HEK293 (cell line): ENCODE data around the gene NXPH2.

Experiments
- CTCF ChIA-PET: fragments of 350-600 bp; formaldehyde crosslinking; extraction: SDS; loops from one replicate; lab custom pipeline; 2021; ENCODE audit warnings: antibody characterized with exemption; lab: Yijun Ruan, JAX
- POLR2A ChIA-PET: fragments of 300-600 bp; formaldehyde crosslinking; extraction: SDS; loops from one replicate; lab custom pipeline; 2020; ENCODE audit warnings: antibody characterized with exemption, inconsistent platforms; lab: Yijun Ruan, JAX
- H3K27ac ChIP-seq: fragments of 200-500 bp; sonication (Bioruptor generic); 2 replicates; pipeline ENCODE4 v1.5.1; 2014; ENCODE audit warnings: low read depth, low read length, control low read depth, inconsistent platforms; ENCODE audit errors: extremely low read depth
- H3K36me3 ChIP-seq, 2 experiments: fragments of 200-500 bp in 1 of 2; sonication (Bioruptor generic) in 1 of 2; 1 replicate in 1 of 2; 2 replicates in 1 of 2; pipeline ENCODE4 v1.5.1; 2014 to 2017; ENCODE audit warnings: inconsistent platforms in 2 of 2, low read length in 2 of 2; ENCODE audit not compliant: control insufficient read depth in 2 of 2, insufficient read depth in 1 of 2
- H3K4me1 ChIP-seq: fragments of 200-500 bp; sonication (Bioruptor generic); 2 replicates; pipeline ENCODE4 v1.5.1; 2014; ENCODE audit warnings: mild to moderate bottlenecking, low read length, inconsistent platforms; ENCODE audit not compliant: control insufficient read depth, insufficient read depth
- H3K4me3 ChIP-seq: 2 replicates; pipeline ENCODE4 v1.5.1; 2011; ENCODE audit warnings: low read depth, mild to moderate bottlenecking, control low read depth, low read length, moderate library complexity
- H3K9me3 ChIP-seq: fragments of 200-500 bp; sonication (Bioruptor generic); 2 replicates; pipeline ENCODE4 v1.5.1; 2014; ENCODE audit warnings: low read depth, low read length, inconsistent platforms; ENCODE audit not compliant: control insufficient read depth, insufficient read depth
- BCL11B ChIP-seq: fragments of 450-650 bp; formaldehyde crosslinking; IDR thresholded peaks from 2 replicates; pipeline ENCODE4 v1.5.1; 2016; ENCODE audit warnings: low read depth, missing biosample characterization, missing genetic modification characterization
- GFI1B ChIP-seq: fragments of 450-650 bp; formaldehyde crosslinking; IDR thresholded peaks from 2 replicates; pipeline ENCODE4 v1.5.1; 2016; ENCODE audit warnings: missing biosample characterization, missing genetic modification characterization
- KLF7 ChIP-seq: fragments of 450-650 bp; formaldehyde crosslinking; IDR thresholded peaks from 2 replicates; pipeline ENCODE4 v1.5.1; 2016; ENCODE audit warnings: missing biosample characterization, missing genetic modification characterization, borderline replicate concordance
- PRDM10 ChIP-seq: fragments of 450-650 bp; formaldehyde crosslinking; IDR thresholded peaks from 2 replicates; pipeline ENCODE4 v1.5.1; 2016; ENCODE audit warnings: missing biosample characterization, missing genetic modification characterization
- SCRT1 ChIP-seq: fragments of 450-650 bp; formaldehyde crosslinking; IDR thresholded peaks from 2 replicates; pipeline ENCODE4 v1.5.1; 2016; ENCODE audit warnings: missing biosample characterization, missing genetic modification characterization, borderline replicate concordance
- ZBTB11 ChIP-seq: fragments of 450-650 bp; formaldehyde crosslinking; conservative IDR thresholded peaks from 2 replicates; pipeline ENCODE4 v1.5.1; 2016; ENCODE audit warnings: low read depth, missing biosample characterization, missing genetic modification characterization
- ZNF324 ChIP-seq: fragments of 450-650 bp; formaldehyde crosslinking; IDR thresholded peaks from 2 replicates; pipeline ENCODE4 v1.5.1; 2016; ENCODE audit warnings: missing biosample characterization, missing genetic modification characterization
- ZNF335 ChIP-seq: fragments of 450-650 bp; formaldehyde crosslinking; conservative IDR thresholded peaks from 2 replicates; pipeline ENCODE4 v1.5.1; 2016; ENCODE audit warnings: missing biosample characterization, missing genetic modification characterization
- ZNF341 ChIP-seq: fragments of 450-650 bp; formaldehyde crosslinking; IDR thresholded peaks from 2 replicates; pipeline ENCODE4; 2016; ENCODE audit warnings: low read depth, missing biosample characterization, missing genetic modification characterization
- ZNF350 ChIP-seq: fragments of 450-650 bp; formaldehyde crosslinking; IDR thresholded peaks from 2 replicates; pipeline ENCODE4 v1.5.0; 2017; ENCODE audit warnings: missing biosample characterization, mild to moderate bottlenecking, missing genetic modification characterization
- ZNF354C ChIP-seq: fragments of 450-650 bp; formaldehyde crosslinking; IDR thresholded peaks from 2 replicates; pipeline ENCODE4 v1.5.1; 2016; ENCODE audit warnings: missing biosample characterization, missing genetic modification characterization, low read depth, borderline replicate concordance
- ZNF513 ChIP-seq: fragments of 450-650 bp; IDR thresholded peaks from 2 replicates; pipeline ENCODE4 v1.5.1; 2018; ENCODE audit warnings: missing biosample characterization, missing genetic modification characterization
- ZNF544 ChIP-seq: fragments of 450-650 bp; formaldehyde crosslinking; IDR thresholded peaks from 2 replicates; pipeline ENCODE4 v1.5.0; 2017; ENCODE audit warnings: missing biosample characterization, missing genetic modification characterization
- ZNF580 ChIP-seq: fragments of 450-650 bp; formaldehyde crosslinking; IDR thresholded peaks from 2 replicates; pipeline ENCODE4 v1.5.1; 2016; ENCODE audit warnings: missing biosample characterization, missing genetic modification characterization
- ZNF624 ChIP-seq: fragments of 450-650 bp; formaldehyde crosslinking; IDR thresholded peaks from 2 replicates; pipeline ENCODE4 v1.5.1; 2017; ENCODE audit warnings: missing biosample characterization, missing genetic modification characterization
- ZNF670 ChIP-seq: fragments of 450-650 bp; formaldehyde crosslinking; IDR thresholded peaks from 2 replicates; pipeline ENCODE4 v1.5.1; 2016; ENCODE audit warnings: missing biosample characterization, missing genetic modification characterization, low read depth
- ZSCAN16 ChIP-seq: fragments of 450-650 bp; formaldehyde crosslinking; IDR thresholded peaks from 2 replicates; pipeline ENCODE4 v1.5.1; 2016; ENCODE audit warnings: missing biosample characterization, missing genetic modification characterization

NXPH2 gene

GRCh38 chr2:138726681-138727080, 53.5 kb downstream of the NXPH2 start:
- Histone ChIP-seq H3K4me3 (no peak overlapping the region), H3K36me3 (no peaks in the 10 kb centered on the region), H3K9me3 (no peaks in the 10 kb centered on the region), H3K4me1 (no peaks in the 10 kb centered on the region), H3K27ac (no peak overlapping the region)
- CTCF ChIA-PET, result no interaction called here
- POLR2A ChIA-PET, result no interaction called here
- TF ChIP-seq ZNF624, result no peak
- TF ChIP-seq KLF7 (tag by site-specific recombination), result no peak

- CTCF ChIA-PET, result interaction anchor here (0.8 to 1.7 kb wide), 3 partner anchors 16 to 62 kb away, joined by 3 to 10 read pairs (median 5); no protein-coding TSS in a partner anchor
- POLR2A ChIA-PET, result no interaction called here
Measured at GRCh38 chr2:138724729-138725459, 55.3 kb downstream of the NXPH2 start.

GRCh38 chr2:138724327-138724726, 55.9 kb downstream of the NXPH2 start:
- H3K4me3 ChIP-seq, result no peak overlapping the region
- no peaks in the 10 kb centered on the region for H3K9me3 ChIP-seq
- TF ChIP-seq ZNF354C (tag by site-specific recombination), result no peak
- TF ChIP-seq ZNF335 (tag by site-specific recombination), result no peak
- no peak for TF ChIP-seq PRDM10 (tag by site-specific recombination)
- no peak for TF ChIP-seq ZNF670 (tag by site-specific recombination)
- no peak for TF ChIP-seq BCL11B (tag by site-specific recombination)
- TF ChIP-seq ZNF324 (tag by site-specific recombination), result no peak
- TF ChIP-seq ZNF513, result no peak
- TF ChIP-seq ZBTB11 (tag by site-specific recombination), result no peak
- no peak for TF ChIP-seq ZNF544 (tag by site-specific recombination)
- TF ChIP-seq ZNF350, result no peak
- TF ChIP-seq ZNF580 (tag by site-specific recombination), result no peak
- no peak for TF ChIP-seq GFI1B
- no peak for TF ChIP-seq ZNF341
- TF ChIP-seq SCRT1, result no peak
- TF ChIP-seq, all 188 proteins: peak for 0
- ChIA-PET CTCF (interaction anchor here (1.1 to 1.7 kb wide), 2 partner anchors 19 to 63 kb away, joined by 5 to 10 read pairs; no protein-coding TSS in a partner anchor), POLR2A (no interaction called here)
- no peak overlapping the region for H3K27ac ChIP-seq
- no peaks in the 10 kb centered on the region for H3K36me3 ChIP-seq
- no peaks in the 10 kb centered on the region for H3K4me1 ChIP-seq

More at GRCh38 chr2:138724729-138725459, 55.3 kb downstream of the NXPH2 start:
- TF ChIP-seq ZSCAN16 (tag by site-specific recombination), result no peak
- Histone ChIP-seq H3K4me1 (no peaks in the 10 kb centered on the region), H3K36me3 (no peaks in the 10 kb centered on the region), H3K27ac (no peak overlapping the region), H3K9me3 (no peaks in the 10 kb centered on the region), H3K4me3 (no peak overlapping the region)
